Epithelial cell of esophagus (primary cell): ENCODE data around the gene IL17RD.

Experiments used
- DNase-seq: peaks from one replicate; pipeline ENCODE4 v3.0.0; 2010; ENCODE audit warnings: low read depth
- H3K4me3 ChIP-seq: 2 replicates; pipeline ENCODE4 v1.5.1; 2011; ENCODE audit warnings: mild to moderate bottlenecking, low read length, control low read depth
- TF ChIP-seq, protein P1 (sequence below): IDR thresholded peaks from 2 replicates; pipeline ENCODE4 v1.5.1; 2011; ENCODE audit warnings: low read depth, mild to moderate bottlenecking, low read length, control low read depth, inconsistent platforms; ENCODE audit not compliant: insufficient read depth; ENCODE audit errors: missing control alignments

The IL17RD gene

DNA sequence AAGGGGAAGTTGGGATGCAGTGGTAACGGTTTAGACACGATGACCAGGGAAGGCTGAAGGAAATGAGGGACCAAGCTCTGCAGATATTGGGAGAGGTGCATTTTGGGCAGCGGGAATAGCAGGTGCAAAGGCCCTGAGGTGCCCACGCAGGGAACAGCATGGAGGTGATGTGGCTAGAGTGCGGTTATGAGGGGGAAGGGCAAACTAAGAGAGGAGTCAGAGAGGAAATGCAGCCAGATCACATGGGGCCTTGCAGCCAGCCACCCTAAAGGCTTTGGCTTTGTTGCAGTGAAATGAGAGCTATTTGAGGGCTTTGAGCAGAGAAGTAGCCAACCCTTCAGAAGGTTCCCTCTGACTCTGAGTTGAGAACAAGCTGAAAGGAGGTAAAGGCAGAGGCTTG lies 102.1 kb downstream of the IL17RD start:
- DNase-seq: no peak
- no peak overlapping the region for H3K4me3 ChIP-seq
- TF ChIP-seq, protein P1, sequence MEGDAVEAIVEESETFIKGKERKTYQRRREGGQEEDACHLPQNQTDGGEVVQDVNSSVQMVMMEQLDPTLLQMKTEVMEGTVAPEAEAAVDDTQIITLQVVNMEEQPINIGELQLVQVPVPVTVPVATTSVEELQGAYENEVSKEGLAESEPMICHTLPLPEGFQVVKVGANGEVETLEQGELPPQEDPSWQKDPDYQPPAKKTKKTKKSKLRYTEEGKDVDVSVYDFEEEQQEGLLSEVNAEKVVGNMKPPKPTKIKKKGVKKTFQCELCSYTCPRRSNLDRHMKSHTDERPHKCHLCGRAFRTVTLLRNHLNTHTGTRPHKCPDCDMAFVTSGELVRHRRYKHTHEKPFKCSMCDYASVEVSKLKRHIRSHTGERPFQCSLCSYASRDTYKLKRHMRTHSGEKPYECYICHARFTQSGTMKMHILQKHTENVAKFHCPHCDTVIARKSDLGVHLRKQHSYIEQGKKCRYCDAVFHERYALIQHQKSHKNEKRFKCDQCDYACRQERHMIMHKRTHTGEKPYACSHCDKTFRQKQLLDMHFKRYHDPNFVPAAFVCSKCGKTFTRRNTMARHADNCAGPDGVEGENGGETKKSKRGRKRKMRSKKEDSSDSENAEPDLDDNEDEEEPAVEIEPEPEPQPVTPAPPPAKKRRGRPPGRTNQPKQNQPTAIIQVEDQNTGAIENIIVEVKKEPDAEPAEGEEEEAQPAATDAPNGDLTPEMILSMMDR: no peak

DNA sequence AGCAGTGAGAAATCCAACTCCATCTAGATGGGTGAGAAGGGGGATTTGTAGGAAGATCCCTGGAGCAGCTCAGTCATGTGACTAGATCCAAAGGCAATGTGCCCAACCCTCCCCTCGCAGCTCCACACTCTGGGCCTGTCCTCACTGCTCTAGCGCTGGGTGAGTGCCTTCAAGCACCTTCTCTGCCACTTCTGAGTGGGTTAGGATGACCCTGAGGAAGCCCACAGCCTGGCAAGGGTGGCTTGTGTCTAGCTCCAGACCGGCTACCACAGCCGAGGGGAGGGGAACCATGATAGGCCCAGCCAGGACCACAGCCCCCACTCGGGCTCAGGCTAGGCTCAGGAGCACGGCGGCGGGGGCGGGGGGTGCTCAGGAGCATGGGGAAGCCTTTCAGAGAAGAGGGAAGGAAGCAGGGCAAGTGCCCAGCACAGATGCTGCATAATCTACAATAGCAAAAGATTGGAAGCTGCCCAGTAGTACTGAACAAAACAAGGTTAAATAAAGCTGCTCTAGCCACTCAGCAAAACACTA lies 103.0 kb downstream of the IL17RD start:
- no peak overlapping the region for H3K4me3 ChIP-seq
- TF ChIP-seq, protein P1: no peak
- DNase-seq: no peak

- DNase-seq: peak; percentile 54
- H3K4me3 ChIP-seq: no peak overlapping the region
- TF ChIP-seq, protein P1: no peak
Measured at GRCh38 chr3:57061556-57061955, 103.6 kb downstream of the IL17RD start.

DNA sequence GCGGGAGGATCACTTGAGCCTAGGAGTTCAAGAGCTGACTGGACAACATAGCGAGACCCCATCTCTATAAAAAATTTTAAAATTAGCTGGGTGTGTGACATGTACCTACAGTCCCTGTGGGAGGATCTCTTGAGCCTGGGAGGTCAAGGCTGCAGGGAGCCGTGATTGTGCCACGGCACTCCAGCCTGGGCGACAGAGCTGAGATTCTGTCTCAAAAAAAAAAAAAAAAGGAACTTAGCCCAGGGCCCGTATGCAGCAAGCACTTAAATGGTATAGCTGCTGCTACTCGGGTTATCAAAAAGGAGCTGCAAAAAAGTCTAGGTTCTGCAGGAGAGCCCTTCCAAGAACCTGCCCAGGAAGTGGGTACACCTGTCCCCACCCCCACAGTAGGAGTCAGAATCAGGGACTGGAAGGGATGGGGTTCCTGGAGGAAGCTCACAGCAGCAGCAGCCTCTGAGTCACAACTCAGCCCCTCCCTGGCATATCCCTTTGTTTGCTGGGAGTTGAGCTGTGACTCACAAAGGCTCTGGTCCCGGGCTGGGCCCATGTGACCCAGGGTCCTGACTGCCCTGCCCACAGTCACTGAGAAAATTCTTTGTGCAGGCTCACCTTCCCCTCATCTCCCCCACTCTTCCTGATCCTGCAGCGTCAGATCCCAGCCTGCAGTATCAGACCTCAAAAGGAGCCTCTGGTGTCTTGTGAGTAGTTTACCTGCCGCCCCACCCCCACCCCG lies 104.9 kb downstream of the IL17RD start, which contains the start of gene SPATA12:
Gene SPATA12 (plus strand): TSS at position 576 of the 733 bp plus-strand sequence. CDS start 13,031 bp downstream, outside the sequence.
- TF ChIP-seq, protein P1: no peak
- peak; percentile 98 for DNase-seq
- no peak within 1 kb of the TSS for H3K4me3 ChIP-seq

DNA sequence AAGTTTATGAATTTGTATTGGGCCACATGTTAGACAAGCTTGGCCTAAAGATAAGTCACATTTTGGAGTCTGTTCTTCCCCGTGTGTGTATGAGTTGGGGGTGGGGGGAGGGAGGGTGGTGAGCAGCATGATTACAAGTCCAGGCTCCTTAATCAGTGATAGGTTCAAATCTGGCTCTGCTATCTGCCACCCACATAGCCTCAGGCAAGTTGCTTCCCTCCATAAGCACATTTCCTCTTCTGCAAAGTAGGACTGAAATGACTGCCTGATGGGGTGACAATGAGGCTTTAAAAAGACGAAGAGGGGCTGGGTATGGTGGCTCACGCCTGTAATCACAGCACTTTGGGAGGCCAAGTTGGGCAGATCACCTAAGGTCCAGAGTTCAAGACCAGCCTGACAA lies 105.7 kb downstream of the IL17RD start:
- H3K4me3 ChIP-seq: no peak overlapping the region
- TF ChIP-seq, protein P1: no peak
- DNase-seq: peak; percentile 47

DNA sequence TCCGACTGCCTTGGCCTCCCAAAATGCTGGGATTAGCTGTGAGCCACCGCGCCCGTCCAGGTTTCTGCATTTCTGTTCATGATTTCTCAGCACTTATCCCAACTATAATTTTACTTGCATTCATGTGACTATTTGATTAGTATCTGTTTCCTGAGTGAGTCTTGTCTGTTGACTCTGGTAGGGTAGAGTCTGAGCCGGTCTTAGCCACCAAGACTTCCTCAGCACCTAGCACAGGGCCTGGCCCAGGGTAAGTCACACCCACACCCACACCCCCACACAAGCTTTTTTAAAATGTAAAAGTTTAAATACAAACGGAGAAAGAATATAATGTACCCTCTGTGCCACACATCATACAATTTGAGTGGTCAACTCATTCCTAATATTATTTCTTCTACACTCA lies 107.8 kb downstream of the IL17RD start:
- no peak overlapping the region for H3K4me3 ChIP-seq
- DNase-seq: no peak
- TF ChIP-seq, protein P1: no peak
